ENCODE results near the gene ADORA1. TPM values are rescaled to one million over a fixed set of nuclear protein-coding genes. Genes with fewer than 3 reads are reported as not detected.

Gene ADORA1
- total RNA-seq, 2 experiments from 2014 or later = not detected

DNA sequence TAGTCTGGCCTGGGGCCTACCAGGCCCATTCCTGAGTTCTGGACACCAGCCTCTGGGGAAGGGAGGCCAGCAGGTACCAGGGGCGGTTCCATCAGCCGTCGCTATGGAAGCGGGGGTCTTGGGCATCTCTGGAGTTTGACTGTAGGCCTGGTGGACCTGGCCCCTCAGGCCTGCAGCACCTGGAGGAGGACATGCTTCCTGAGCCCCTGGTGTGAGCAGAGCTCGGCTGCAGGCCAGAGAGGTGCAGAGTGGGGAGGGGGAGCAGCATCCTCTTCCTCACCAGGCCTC lies 40.3 kb downstream of the ADORA1 start:
- no peaks in the 10 kb centered on the region; the same call in 1 of the 2 replicates for H4K20me1 ChIP-seq (ENCODE audit: insufficient read depth, low read length)
- intact Hi-C loops (cut with micrococcal nuclease; ENCODE audit: unreplicated experiment) = loop anchor here (2.0 kb wide), 1 partner anchor 49 kb away; no protein-coding TSS in a partner anchor
- no peaks in the 10 kb centered on the region for H3K79me2 ChIP-seq (ENCODE audit: insufficient read depth, low read depth, low read length)
- TF ChIP-seq, protein P1, sequence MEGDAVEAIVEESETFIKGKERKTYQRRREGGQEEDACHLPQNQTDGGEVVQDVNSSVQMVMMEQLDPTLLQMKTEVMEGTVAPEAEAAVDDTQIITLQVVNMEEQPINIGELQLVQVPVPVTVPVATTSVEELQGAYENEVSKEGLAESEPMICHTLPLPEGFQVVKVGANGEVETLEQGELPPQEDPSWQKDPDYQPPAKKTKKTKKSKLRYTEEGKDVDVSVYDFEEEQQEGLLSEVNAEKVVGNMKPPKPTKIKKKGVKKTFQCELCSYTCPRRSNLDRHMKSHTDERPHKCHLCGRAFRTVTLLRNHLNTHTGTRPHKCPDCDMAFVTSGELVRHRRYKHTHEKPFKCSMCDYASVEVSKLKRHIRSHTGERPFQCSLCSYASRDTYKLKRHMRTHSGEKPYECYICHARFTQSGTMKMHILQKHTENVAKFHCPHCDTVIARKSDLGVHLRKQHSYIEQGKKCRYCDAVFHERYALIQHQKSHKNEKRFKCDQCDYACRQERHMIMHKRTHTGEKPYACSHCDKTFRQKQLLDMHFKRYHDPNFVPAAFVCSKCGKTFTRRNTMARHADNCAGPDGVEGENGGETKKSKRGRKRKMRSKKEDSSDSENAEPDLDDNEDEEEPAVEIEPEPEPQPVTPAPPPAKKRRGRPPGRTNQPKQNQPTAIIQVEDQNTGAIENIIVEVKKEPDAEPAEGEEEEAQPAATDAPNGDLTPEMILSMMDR (conservative IDR thresholded peaks at IDR 0.05; ENCODE audit: low read length) = no peak
- no peak for TF ChIP-seq EZH2phosphoT487 (IDR thresholded peaks at IDR 0.05; ENCODE audit: borderline replicate concordance, low read depth, low read length)
- no peaks in the 10 kb centered on the region for H3K4me1 ChIP-seq (ENCODE audit: insufficient read depth, low read length, poor library complexity, severe bottlenecking)
- no peak overlapping the region for H3K27ac ChIP-seq (ENCODE audit: low read depth, low read length, poor library complexity, severe bottlenecking)
- POLR2A ChIA-PET = no interaction called here
- no peak overlapping the region for H3K4me3 ChIP-seq (ENCODE audit: low read depth, low read length, poor library complexity, severe bottlenecking)
- H3K36me3 ChIP-seq (ENCODE audit: insufficient read depth, low read length) = no peaks in the 10 kb centered on the region
- H3K9me3 ChIP-seq (ENCODE audit: low read length) = no peaks in the 10 kb centered on the region
- H2AFZ ChIP-seq (ENCODE audit: low read length) = no peak overlapping the region
- BruUV-seq (replicated peaks) = no TSS peak
- H3K9me2 ChIP-seq (ENCODE audit: insufficient read depth, low read length) = no peaks in the 10 kb centered on the region
- H3K4me2 ChIP-seq (ENCODE audit: low read length) = no peak overlapping the region
- CTCF ChIA-PET (ENCODE audit: unreplicated experiment) = no interaction called here
- DNase-seq (ENCODE audit: low spot score) = no peak

DNA sequence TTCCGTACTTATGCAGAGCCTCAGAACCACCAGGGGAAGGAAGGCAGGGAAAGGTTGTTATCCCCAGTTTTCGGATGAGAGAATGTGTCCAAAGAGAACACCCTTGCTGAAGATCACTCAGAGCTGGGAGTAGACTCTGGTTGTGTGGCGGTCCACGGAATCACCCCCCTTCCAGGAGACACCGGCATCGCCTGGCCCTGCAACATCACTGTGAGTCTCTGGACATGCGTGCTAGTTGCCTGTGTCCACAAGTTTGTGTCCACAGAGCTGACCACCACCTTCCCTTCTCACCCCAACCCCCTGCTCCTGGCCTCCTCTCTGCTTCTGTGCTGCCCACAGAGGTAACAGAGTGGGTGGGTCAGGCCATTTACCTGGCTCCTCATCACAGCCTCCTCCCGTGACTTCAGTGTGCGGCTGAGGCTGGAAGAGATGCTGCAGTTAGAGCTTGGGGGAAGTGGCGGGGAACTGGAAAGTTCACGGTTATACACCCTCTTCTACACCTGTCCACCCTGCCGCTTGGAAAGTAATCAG lies 40.8 kb downstream of the ADORA1 start:
- no TSS peak for BruUV-seq (replicated peaks)
- intact Hi-C loops (cut with micrococcal nuclease; ENCODE audit: unreplicated experiment) = no loop called here
- Histone ChIP-seq H3K4me3 (ENCODE audit: low read depth, low read length, poor library complexity, severe bottlenecking) (no peak overlapping the region), H3K27ac (ENCODE audit: low read depth, low read length, poor library complexity, severe bottlenecking) (no peak overlapping the region), H3K4me2 (ENCODE audit: low read length) (no peak overlapping the region), H2AFZ (ENCODE audit: low read length) (no peak overlapping the region), H3K9me2 (ENCODE audit: insufficient read depth, low read length) (no peaks in the 10 kb centered on the region), H4K20me1 (ENCODE audit: insufficient read depth, low read length) (no peaks in the 10 kb centered on the region; the same call in 1 of the 2 replicates), H3K4me1 (ENCODE audit: insufficient read depth, low read length, poor library complexity, severe bottlenecking) (no peaks in the 10 kb centered on the region), H3K9me3 (ENCODE audit: low read length) (no peaks in the 10 kb centered on the region), H3K79me2 (ENCODE audit: insufficient read depth, low read depth, low read length) (no peaks in the 10 kb centered on the region), H3K36me3 (ENCODE audit: insufficient read depth, low read length) (no peaks in the 10 kb centered on the region)
- CTCF ChIA-PET (ENCODE audit: unreplicated experiment) = no interaction called here
- POLR2A ChIA-PET = no interaction called here
- no peak for TF ChIP-seq EZH2phosphoT487 (IDR thresholded peaks at IDR 0.05; ENCODE audit: borderline replicate concordance, low read depth, low read length)
- TF ChIP-seq, protein P1 (conservative IDR thresholded peaks at IDR 0.05; ENCODE audit: low read length) = no peak
- no peak for DNase-seq (ENCODE audit: low spot score)

DNA sequence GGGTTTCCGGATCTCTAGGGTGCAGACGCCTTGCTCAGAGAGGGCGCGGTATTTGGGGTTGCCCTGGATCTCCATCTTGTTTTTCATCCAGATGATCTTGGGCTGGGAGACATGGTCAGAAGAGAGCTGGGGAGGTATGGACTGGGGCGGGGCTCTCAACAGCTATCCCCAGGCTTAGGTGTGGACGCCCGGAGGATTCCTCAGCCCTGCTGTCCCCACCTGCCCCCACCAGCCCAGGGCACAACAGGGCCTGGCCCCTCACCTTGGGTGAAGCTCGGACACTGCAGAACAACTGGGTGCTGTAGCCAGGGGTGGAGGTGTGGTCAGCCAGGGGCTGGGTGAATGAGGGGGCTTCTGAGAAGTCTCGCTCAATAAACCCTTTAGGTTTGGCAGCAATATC lies 41.5 kb downstream of the ADORA1 start:
- H4K20me1 ChIP-seq (ENCODE audit: insufficient read depth, low read length) = no peaks in the 10 kb centered on the region
- no peaks in the 10 kb centered on the region for H3K4me1 ChIP-seq (ENCODE audit: insufficient read depth, low read length, poor library complexity, severe bottlenecking)
- H3K4me3 ChIP-seq (ENCODE audit: low read depth, low read length, poor library complexity, severe bottlenecking) = no peak overlapping the region
- H3K9me2 ChIP-seq (ENCODE audit: insufficient read depth, low read length) = no peaks in the 10 kb centered on the region
- intact Hi-C loops (cut with micrococcal nuclease; ENCODE audit: unreplicated experiment) = no loop called here
- no peaks in the 10 kb centered on the region for H3K79me2 ChIP-seq (ENCODE audit: insufficient read depth, low read depth, low read length)
- H3K9me3 ChIP-seq (ENCODE audit: low read length) = no peaks in the 10 kb centered on the region
- no TSS peak for BruUV-seq (replicated peaks)
- CTCF ChIA-PET (ENCODE audit: unreplicated experiment) = no interaction called here
- no peaks in the 10 kb centered on the region for H3K36me3 ChIP-seq (ENCODE audit: insufficient read depth, low read length)
- H3K27ac ChIP-seq (ENCODE audit: low read depth, low read length, poor library complexity, severe bottlenecking) = no peak overlapping the region
- no peak overlapping the region for H3K4me2 ChIP-seq (ENCODE audit: low read length)
- DNase-seq (ENCODE audit: low spot score) = no peak
- no peak overlapping the region for H2AFZ ChIP-seq (ENCODE audit: low read length)
- TF ChIP-seq, protein P1 (conservative IDR thresholded peaks at IDR 0.05; ENCODE audit: low read length) = no peak
- TF ChIP-seq EZH2phosphoT487 (IDR thresholded peaks at IDR 0.05; ENCODE audit: borderline replicate concordance, low read depth, low read length) = no peak
- POLR2A ChIA-PET = no interaction called here
